Measurements from ENCODE around the gene DTNBP1.
"Not testable (repeated sequence)": the region's sequence is repeated elsewhere in the genome, so short reads cannot be mapped to it uniquely, and the experiment has no call there.

Gene DTNBP1

DNA sequence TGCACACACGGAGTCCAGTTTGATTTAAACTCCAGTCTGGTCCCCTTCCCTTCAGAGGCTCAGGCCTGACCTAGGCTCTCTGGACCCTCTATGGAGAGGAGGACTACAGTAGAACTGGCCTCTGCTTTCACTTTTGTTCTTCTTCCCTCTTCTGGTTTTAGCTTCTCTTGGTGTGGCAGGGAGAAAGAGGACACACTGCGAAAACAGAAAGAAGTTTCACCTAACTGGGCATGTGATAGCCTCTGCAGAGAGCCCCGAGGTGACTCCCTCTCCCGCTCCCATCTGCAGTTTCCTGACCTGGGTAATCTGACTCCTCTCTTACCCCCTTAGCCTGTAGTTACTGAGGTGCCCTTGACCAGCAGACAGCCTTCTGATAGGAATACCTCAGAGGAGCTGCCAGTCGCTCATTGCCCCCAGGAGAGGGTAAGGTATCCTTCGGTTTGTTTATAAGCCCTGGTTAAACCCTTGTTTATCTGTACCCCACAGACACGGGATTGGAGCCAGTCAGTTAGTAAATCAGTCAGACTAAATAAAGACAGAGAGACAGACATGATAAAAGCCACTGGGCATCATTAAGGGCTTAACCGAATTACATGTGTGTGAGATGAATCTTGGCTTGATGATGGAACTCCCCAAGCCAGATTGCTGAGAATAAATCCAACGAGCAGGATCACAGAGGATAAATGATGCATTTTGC is 12.0 kb upstream of the DTNBP1 start:
- TF ChIP-seq, protein P1, sequence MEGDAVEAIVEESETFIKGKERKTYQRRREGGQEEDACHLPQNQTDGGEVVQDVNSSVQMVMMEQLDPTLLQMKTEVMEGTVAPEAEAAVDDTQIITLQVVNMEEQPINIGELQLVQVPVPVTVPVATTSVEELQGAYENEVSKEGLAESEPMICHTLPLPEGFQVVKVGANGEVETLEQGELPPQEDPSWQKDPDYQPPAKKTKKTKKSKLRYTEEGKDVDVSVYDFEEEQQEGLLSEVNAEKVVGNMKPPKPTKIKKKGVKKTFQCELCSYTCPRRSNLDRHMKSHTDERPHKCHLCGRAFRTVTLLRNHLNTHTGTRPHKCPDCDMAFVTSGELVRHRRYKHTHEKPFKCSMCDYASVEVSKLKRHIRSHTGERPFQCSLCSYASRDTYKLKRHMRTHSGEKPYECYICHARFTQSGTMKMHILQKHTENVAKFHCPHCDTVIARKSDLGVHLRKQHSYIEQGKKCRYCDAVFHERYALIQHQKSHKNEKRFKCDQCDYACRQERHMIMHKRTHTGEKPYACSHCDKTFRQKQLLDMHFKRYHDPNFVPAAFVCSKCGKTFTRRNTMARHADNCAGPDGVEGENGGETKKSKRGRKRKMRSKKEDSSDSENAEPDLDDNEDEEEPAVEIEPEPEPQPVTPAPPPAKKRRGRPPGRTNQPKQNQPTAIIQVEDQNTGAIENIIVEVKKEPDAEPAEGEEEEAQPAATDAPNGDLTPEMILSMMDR (IDR thresholded peaks at IDR 0.05; ENCODE audit: low read depth, low read length): no peak
- peak; percentile 7 for DNase-seq
- no peak overlapping the region for H3K4me3 ChIP-seq (ENCODE audit: low read depth, low read length)
- no peaks in the 10 kb centered on the region for H3K4me1 ChIP-seq
- H3K9me3 ChIP-seq: no peaks in the 10 kb centered on the region
- H3K36me3 ChIP-seq: no peaks in the 10 kb centered on the region
- H3K27me3 ChIP-seq: peaks cover 4% of the 10 kb centered on the region

DNA sequence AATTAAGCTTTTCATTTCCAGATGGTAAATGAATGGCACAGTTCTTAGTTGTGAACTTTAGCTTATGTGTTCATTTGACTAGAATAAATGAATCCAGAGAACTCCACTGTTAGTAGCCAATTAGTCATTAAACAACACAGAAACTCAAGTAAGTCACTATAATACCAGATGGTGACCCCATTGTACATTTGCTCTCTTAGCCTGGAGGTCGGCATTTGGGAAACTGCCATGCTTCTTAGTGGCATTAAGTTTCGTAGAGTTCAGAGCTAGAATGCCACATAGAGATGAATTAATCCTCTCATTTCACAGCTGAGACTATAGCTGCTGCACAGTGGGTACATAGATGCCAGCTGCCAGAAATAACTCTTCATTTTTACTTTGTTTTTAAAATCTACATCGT is 10.8 kb upstream of the DTNBP1 start:
- Histone ChIP-seq H3K36me3 (no peaks in the 10 kb centered on the region), H3K4me3 (ENCODE audit: low read depth, low read length) (no peak overlapping the region), H3K9me3 (no peaks in the 10 kb centered on the region), H3K27me3 (peaks cover 9% of the 10 kb centered on the region), H3K4me1 (no peaks in the 10 kb centered on the region)
- no peak for DNase-seq
- TF ChIP-seq, protein P1 (IDR thresholded peaks at IDR 0.05; ENCODE audit: low read depth, low read length): no peak

DNA sequence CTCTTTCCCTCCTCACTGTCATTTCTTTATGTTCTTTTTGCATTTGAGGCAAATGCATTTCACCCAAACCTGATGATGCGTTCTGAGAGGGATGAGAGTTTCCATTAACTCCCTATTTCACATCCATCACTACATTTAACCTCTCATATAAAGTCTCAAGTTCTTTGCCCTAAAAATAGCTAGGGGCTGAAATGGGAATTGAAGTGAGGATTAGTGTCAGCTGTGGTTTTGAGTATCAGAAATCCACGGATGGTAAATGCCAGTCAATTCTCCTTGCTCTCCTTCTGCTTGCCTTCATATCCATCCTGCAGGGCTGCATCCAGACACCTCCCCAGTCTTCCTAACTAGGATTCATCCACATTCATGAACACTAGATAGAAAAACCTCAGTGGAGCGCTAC is 10.0 kb upstream of the DTNBP1 start:
- Histone ChIP-seq H3K4me3 (ENCODE audit: low read depth, low read length) (no peak overlapping the region), H3K4me1 (no peaks in the 10 kb centered on the region), H3K9me3 (no peaks in the 10 kb centered on the region), H3K36me3 (no peaks in the 10 kb centered on the region), H3K27me3 (peaks cover 17% of the 10 kb centered on the region)
- TF ChIP-seq, protein P1 (IDR thresholded peaks at IDR 0.05; ENCODE audit: low read depth, low read length): no peak
- no peak for DNase-seq

DNA sequence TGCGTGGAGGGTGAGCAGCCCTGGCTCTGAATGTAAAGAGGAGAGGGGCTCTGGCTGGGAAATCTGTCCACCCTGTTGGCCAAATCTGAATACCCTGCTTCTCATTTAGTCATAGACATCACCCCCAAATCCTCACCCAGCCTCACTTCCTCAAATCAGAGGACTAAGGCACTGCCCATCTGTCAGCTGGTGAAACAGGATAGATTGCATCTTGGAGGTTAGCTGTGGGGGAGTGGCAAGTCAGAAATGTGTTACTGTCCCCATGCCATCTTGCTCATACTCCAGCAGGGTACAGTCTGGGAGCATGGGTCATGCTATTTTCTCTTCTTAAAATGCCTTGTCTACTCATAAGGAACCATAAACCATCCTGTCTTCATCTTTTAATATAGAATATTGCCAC is 9.5 kb upstream of the DTNBP1 start:
- Histone ChIP-seq H3K27me3 (peaks cover 18% of the 10 kb centered on the region), H3K4me3 (ENCODE audit: low read depth, low read length) (no peak overlapping the region), H3K4me1 (no peaks in the 10 kb centered on the region), H3K36me3 (no peaks in the 10 kb centered on the region), H3K9me3 (no peaks in the 10 kb centered on the region)
- TF ChIP-seq, protein P1 (IDR thresholded peaks at IDR 0.05; ENCODE audit: low read depth, low read length): no peak
- no peak for DNase-seq

DNA sequence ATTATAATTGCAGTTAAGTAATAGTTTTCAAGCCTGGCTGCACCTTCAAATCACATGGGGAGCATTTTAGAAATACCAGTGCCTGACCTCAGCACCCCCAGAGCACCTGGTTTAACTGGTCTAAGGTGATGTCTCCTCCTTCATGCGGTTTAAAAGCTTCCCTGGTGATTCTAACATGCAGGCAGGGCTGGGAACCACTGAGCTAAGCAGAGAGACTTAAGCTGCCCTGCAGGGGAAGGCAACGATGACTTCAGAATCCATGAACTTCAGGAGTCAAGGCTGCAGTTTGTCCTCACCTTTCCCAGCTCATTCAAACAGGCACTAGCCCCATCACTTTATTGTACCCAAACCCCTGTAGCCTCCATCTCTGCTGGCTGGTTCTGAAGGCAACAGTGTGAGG is 6.1 kb upstream of the DTNBP1 start:
- no peak for DNase-seq
- H3K4me1 ChIP-seq: no peaks in the 10 kb centered on the region
- peaks cover 21% of the 10 kb centered on the region for H3K27me3 ChIP-seq
- no peaks in the 10 kb centered on the region for H3K36me3 ChIP-seq
- H3K4me3 ChIP-seq (ENCODE audit: low read depth, low read length): no peak overlapping the region
- TF ChIP-seq, protein P1 (IDR thresholded peaks at IDR 0.05; ENCODE audit: low read depth, low read length): no peak
- H3K9me3 ChIP-seq: no peaks in the 10 kb centered on the region

DNA sequence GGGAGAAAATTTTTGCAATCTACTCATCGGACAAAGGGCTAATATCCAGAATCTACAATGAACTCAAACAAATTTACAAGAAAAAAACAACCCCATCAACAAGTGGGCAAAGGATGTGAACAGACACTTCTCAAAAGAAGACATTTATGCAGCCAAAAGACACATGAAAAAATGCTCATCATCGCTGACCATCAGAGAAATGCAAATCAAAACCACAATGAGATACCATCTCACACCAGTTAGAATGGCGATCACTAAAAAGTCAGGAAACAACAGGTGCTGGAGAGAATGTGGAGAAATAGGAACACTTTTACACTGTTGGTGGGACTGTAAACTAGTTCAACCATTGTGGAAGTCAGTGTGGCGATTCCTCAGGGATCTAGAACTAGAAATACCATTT is 4.1 kb upstream of the DTNBP1 start:
- not testable (repeated sequence) for H3K4me1 ChIP-seq; DNase-seq; H3K4me3 ChIP-seq (ENCODE audit: low read depth, low read length); H3K36me3 ChIP-seq; H3K9me3 ChIP-seq
- H3K27me3 ChIP-seq: peaks cover 21% of the 10 kb centered on the region
